Measurements from ENCODE around the gene MFN1.

The MFN1 gene

GRCh38 chr3:179348325-179349013, 960 bp downstream of the MFN1 start:
- no peak for DNase-seq

- no peak for DNase-seq
Measured at GRCh38 chr3:179355996-179356395, 8.5 kb downstream of the MFN1 start.

GRCh38 chr3:179363332-179363731, 15.8 kb downstream of the MFN1 start:
- DNase-seq, result no peak

GRCh38 chr3:179369621-179370020, 22.1 kb downstream of the MFN1 start:
- no peak for DNase-seq

- no peak for DNase-seq
Measured at GRCh38 chr3:179373938-179374337, 26.4 kb downstream of the MFN1 start.

GRCh38 chr3:179375091-179375999, 27.8 kb downstream of the MFN1 start:
- DNase-seq, result no peak

GRCh38 chr3:179376474-179376873, 29.0 kb downstream of the MFN1 start:
- no peak for DNase-seq

GRCh38 chr3:179391906-179392305, 44.4 kb downstream of the MFN1 start:
- no peak for DNase-seq

GRCh38 chr3:179398574-179399231, 51.2 kb downstream of the MFN1 start:
- no peak for DNase-seq

GRCh38 chr3:179401561-179401960, 54.1 kb downstream of the MFN1 start:
- DNase-seq, result no peak

GRCh38 chr3:179402963-179403362, 55.5 kb downstream of the MFN1 start:
- DNase-seq, result no peak

- no peak for DNase-seq
Measured at GRCh38 chr3:179404307-179404706, 56.8 kb downstream of the MFN1 start.

- DNase-seq, result no peak
Measured at GRCh38 chr3:179410331-179410730, 62.8 kb downstream of the MFN1 start.

GRCh38 chr3:179410999-179411398, 63.5 kb downstream of the MFN1 start:
- no peak for DNase-seq

GRCh38 chr3:179414804-179415203, 67.3 kb downstream of the MFN1 start:
- DNase-seq, result no peak

- DNase-seq, result no peak
Measured at GRCh38 chr3:179415377-179415776, 67.9 kb downstream of the MFN1 start.

- no peak for DNase-seq
Measured at GRCh38 chr3:179416681-179417080, 69.2 kb downstream of the MFN1 start.

GRCh38 chr3:179418610-179419009, 71.1 kb downstream of the MFN1 start:
- DNase-seq, result no peak

GRCh38 chr3:179421500-179421899, 74.0 kb downstream of the MFN1 start:
- DNase-seq, result no peak

- DNase-seq, result no peak
Measured at GRCh38 chr3:179425075-179425474, 77.6 kb downstream of the MFN1 start.

- no peak for DNase-seq
Measured at GRCh38 chr3:179428876-179429548, 81.5 kb downstream of the MFN1 start.

GRCh38 chr3:179430277-179430870, 82.9 kb downstream of the MFN1 start:
- DNase-seq, result no peak

- no peak for DNase-seq
Measured at GRCh38 chr3:179432021-179432420, 84.5 kb downstream of the MFN1 start.
